ENCODE results near the gene M1AP.

The M1AP gene

DNA sequence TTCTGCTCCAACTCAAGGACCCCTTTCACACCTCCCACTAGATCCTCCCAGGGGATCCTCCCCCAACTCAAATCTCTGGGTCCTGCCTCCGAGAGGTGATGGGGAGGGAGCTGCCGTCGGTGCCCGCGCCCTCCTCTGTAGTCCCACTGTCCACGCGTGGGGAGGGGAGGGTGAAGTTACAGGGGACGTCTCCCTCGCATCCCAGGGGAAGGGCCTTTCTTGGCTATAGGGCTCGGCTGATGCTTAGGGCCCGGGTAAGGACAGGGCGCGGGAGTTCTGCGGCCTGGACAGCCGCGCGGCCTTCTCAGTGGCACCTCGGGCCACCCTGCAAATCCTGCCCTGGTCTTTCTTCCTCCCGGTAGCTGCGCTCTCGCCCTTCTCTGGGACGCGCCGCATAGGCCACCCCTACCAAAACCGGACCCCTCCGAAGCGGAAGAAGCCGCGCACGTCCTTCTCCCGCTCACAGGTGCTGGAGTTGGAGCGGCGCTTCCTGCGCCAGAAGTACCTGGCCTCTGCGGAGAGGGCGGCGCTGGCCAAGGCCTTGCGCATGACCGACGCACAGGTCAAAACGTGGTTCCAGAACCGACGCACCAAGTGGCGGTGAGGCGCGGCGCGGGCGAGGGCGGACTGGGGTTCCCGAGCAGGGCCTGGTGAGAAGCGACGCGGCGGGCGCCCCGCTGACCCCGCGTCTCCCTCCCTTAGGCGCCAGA is 132.7 kb downstream of the M1AP start:
- Histone ChIP-seq H3K23ac (ENCODE audit: low read depth, low read length, poor library complexity) (peak overlapping the region; percentile 82), H2BK5ac (ENCODE audit: low read length) (no peak overlapping the region), H3K79me1 (ENCODE audit: low read depth, low read length) (no peaks in the 10 kb centered on the region), H2BK120ac (ENCODE audit: low read depth, low read length) (no peak overlapping the region), H3K4me3 (ENCODE audit: low read length in 2 of 2) (peak overlapping the region in 1 of 2 donors; percentile 49), H3K18ac (ENCODE audit: low read length) (peak overlapping the region; percentile 40), H4K8ac (ENCODE audit: low read depth, low read length) (peak overlapping the region; percentile 75), H4K91ac (ENCODE audit: low read depth, low read length, poor library complexity) (no peak overlapping the region), H2BK15ac (ENCODE audit: low read length) (no peak overlapping the region), H3K9me3 (replicated peaks in 1 of 2; ENCODE audit: control insufficient read depth in 2 of 2, insufficient read depth in 1 of 2, low read depth in 1 of 2, low read length in 2 of 2) (peaks cover 5 to 10% of the 10 kb centered on the region in 2 donors), H3K4ac (ENCODE audit: low read length) (no peak overlapping the region), H2AFZ (ENCODE audit: low read length) (peak overlapping the region; percentile 88), H3K27me3 (ENCODE audit: control insufficient read depth in 3 of 3, insufficient read depth in 3 of 3, low read depth in 1 of 3, low read length in 3 of 3) (peaks cover 44 to 98% (median 93%) of the 10 kb centered on the region in 3 experiments), H3K4me1 (ENCODE audit: control insufficient read depth in 2 of 2, insufficient read depth in 1 of 2, low read depth in 1 of 2, low read length in 2 of 2) (peaks cover 2 to 4% of the 10 kb centered on the region in 2 donors), H3K14ac (ENCODE audit: low read length) (no peak overlapping the region), H3K36me3 (replicated peaks in 1 of 2; ENCODE audit: control insufficient read depth in 2 of 2, insufficient read depth in 2 of 2, low read length in 2 of 2) (no peaks in the 10 kb centered on the region), H2BK12ac (ENCODE audit: low read length) (peak overlapping the region; percentile 77), H3K27ac (replicated peaks; ENCODE audit: low read length) (no peak overlapping the region), H3K4me2 (ENCODE audit: insufficient read depth, low read length, poor library complexity, severe bottlenecking) (peak overlapping the region; percentile 44), H3K9ac (ENCODE audit: low read depth, low read length, poor library complexity) (peak overlapping the region; percentile 83), H2AK5ac (ENCODE audit: low read depth, low read length) (peak overlapping the region; percentile 48)
- DNase-seq (ENCODE audit: low spot score) = no peak
- WGBS, 2 donors (ENCODE audit: extremely low coverage in 2 of 2, insufficient read length in 2 of 2, insufficient replicate concordance in 1 of 2) = no CpG with 5 or more reads among the region's 60 CpGs

DNA sequence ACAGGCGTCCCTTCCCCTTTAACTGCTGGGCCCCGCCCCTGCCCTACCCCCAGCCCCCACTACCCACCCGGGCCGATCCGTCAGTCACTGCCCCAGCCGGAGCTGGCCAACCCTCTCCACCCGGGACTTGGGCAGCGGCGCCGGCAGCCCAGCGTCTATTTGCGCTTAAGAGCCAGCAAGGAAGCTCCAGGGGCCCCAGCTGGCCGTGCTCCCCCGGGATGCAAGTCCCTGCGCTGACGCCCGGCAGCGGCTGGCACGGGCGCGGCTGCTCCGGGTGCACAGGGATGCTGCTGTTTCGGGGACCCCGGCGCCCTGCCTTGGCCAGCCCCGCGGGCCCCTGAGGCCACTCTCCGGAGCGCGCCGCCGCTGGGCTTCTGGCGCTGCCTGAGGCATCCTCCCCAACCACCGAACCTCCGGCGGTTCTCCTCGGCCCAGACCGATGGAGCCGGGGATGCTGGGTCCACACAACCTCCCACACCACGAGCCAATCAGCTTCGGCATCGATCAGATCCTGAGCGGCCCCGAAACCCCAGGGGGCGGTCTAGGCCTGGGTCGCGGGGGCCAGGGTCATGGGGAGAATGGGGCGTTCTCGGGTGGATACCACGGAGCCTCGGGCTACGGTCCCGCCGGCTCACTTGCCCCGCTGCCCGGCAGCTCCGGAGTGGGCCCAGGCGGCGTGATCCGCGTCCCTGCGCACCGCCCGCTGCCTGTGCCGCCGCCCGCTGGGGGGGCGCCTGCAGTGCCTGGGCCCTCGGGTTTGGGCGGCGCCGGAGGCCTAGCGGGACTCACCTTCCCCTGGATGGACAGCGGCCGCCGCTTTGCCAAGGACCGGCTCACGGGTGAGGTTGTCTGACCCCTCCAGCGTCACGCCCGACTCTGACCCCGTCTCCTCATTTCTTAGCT is 133.5 kb downstream of the M1AP start, which contains the start of gene TLX2:
Gene TLX2 (plus strand): TSS at position 83 of the 903 bp plus-strand sequence. CDS start 357 bp downstream, at position 440.
- H3K4ac ChIP-seq (ENCODE audit: low read length) = no peak within 1 kb of the TSS
- no peak within 1 kb of the TSS for H3K14ac ChIP-seq (ENCODE audit: low read length)
- H3K23ac ChIP-seq (ENCODE audit: low read depth, low read length, poor library complexity) = peak within 1 kb of the TSS; percentile 82
- H3K9me3 ChIP-seq (replicated peaks in 1 of 2; ENCODE audit: control insufficient read depth in 2 of 2, insufficient read depth in 1 of 2, low read depth in 1 of 2, low read length in 2 of 2) = peaks cover 5 to 14% of the 10 kb centered on the region in 2 donors
- no peaks in the 10 kb centered on the region for H3K79me1 ChIP-seq (ENCODE audit: low read depth, low read length)
- H2BK12ac ChIP-seq (ENCODE audit: low read length) = peak within 1 kb of the TSS; percentile 46
- H2BK5ac ChIP-seq (ENCODE audit: low read length) = no peak within 1 kb of the TSS
- H3K9ac ChIP-seq (ENCODE audit: low read depth, low read length, poor library complexity) = peak within 1 kb of the TSS; percentile 35
- H3K36me3 ChIP-seq (replicated peaks in 1 of 2; ENCODE audit: control insufficient read depth in 2 of 2, insufficient read depth in 2 of 2, low read length in 2 of 2) = no peaks in the 10 kb centered on the region
- H2AK5ac ChIP-seq (ENCODE audit: low read depth, low read length) = peak within 1 kb of the TSS; percentile 57
- no peak for DNase-seq (ENCODE audit: low spot score)
- no peak within 1 kb of the TSS for H3K4me2 ChIP-seq (ENCODE audit: insufficient read depth, low read length, poor library complexity, severe bottlenecking)
- peak within 1 kb of the TSS; percentile 46 for H3K18ac ChIP-seq (ENCODE audit: low read length)
- peak within 1 kb of the TSS; percentile 88 for H2AFZ ChIP-seq (ENCODE audit: low read length)
- no peak within 1 kb of the TSS for H4K8ac ChIP-seq (ENCODE audit: low read depth, low read length)
- H3K4me1 ChIP-seq (ENCODE audit: control insufficient read depth in 2 of 2, insufficient read depth in 1 of 2, low read depth in 1 of 2, low read length in 2 of 2) = peaks cover 2 to 4% of the 10 kb centered on the region in 2 donors
- H3K4me3 ChIP-seq (ENCODE audit: low read length in 2 of 2) = peak within 1 kb of the TSS in 1 of 2 donors; percentile 42
- H2BK120ac ChIP-seq (ENCODE audit: low read depth, low read length) = no peak within 1 kb of the TSS
- no peak within 1 kb of the TSS for H4K91ac ChIP-seq (ENCODE audit: low read depth, low read length, poor library complexity)
- H3K27me3 ChIP-seq (ENCODE audit: control insufficient read depth in 3 of 3, insufficient read depth in 3 of 3, low read depth in 1 of 3, low read length in 3 of 3) = peaks cover 45 to 98% (median 95%) of the 10 kb centered on the region in 3 experiments
- peak within 1 kb of the TSS; percentile 35 for H2BK15ac ChIP-seq (ENCODE audit: low read length)
- no CpG with 5 or more reads among the region's 82 CpGs for WGBS, 2 donors (ENCODE audit: extremely low coverage in 2 of 2, insufficient read length in 2 of 2, insufficient replicate concordance in 1 of 2)
- no peak within 1 kb of the TSS for H3K27ac ChIP-seq (replicated peaks; ENCODE audit: low read length)

DNA sequence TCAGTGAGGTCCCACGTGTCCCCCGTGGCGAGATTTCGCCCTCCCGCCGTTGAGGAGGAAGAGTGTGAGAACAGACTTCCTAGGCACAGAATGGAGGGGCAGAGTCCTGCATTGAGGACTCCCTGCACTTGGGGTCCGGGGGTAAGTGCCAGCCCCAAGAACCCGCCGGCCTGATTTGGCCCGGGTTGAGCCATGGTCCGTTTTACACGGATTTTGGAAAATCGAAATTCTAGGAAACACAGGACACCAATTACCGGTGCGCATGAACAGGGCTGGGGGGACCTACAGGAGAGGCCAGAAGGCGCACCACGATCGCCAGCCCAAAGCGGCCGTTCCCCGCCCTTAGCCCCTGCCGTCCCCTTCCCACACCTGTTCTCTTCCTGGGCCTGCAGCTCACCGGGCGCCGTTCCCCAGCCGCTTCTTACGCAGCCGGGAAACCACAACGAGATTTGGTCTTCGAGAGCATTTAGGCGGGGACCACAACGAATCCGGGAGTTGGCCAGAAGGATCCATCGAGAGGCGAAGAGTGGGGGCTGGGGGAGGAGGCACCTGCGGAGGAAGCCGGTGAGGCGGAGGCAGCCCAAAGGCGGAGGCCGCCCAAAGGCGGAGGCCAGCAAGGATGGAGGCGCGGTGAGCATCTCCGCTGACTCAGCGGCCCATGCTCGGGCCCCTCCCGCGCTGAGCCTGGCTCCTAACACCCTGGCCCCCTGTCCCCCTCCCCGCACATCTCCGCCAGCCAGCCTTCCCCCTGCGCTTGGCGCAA is 134.3 kb downstream of the M1AP start:
- Histone ChIP-seq H3K9me3 (replicated peaks in 1 of 2; ENCODE audit: control insufficient read depth in 2 of 2, insufficient read depth in 1 of 2, low read depth in 1 of 2, low read length in 2 of 2) (peaks cover 5 to 14% of the 10 kb centered on the region in 2 donors), H3K4ac (ENCODE audit: low read length) (no peak overlapping the region), H4K91ac (ENCODE audit: low read depth, low read length, poor library complexity) (no peak overlapping the region), H3K4me2 (ENCODE audit: insufficient read depth, low read length, poor library complexity, severe bottlenecking) (no peak overlapping the region), H2AK5ac (ENCODE audit: low read depth, low read length) (no peak overlapping the region), H2BK120ac (ENCODE audit: low read depth, low read length) (no peak overlapping the region), H3K36me3 (replicated peaks in 1 of 2; ENCODE audit: control insufficient read depth in 2 of 2, insufficient read depth in 2 of 2, low read length in 2 of 2) (no peaks in the 10 kb centered on the region), H3K4me3 (ENCODE audit: low read length in 2 of 2) (no peak overlapping the region), H3K23ac (ENCODE audit: low read depth, low read length, poor library complexity) (peak overlapping the region; percentile 44), H3K27ac (replicated peaks; ENCODE audit: low read length) (no peak overlapping the region), H3K4me1 (ENCODE audit: control insufficient read depth in 2 of 2, insufficient read depth in 1 of 2, low read depth in 1 of 2, low read length in 2 of 2) (peaks cover 2 to 4% of the 10 kb centered on the region in 2 donors), H3K14ac (ENCODE audit: low read length) (no peak overlapping the region), H3K9ac (ENCODE audit: low read depth, low read length, poor library complexity) (no peak overlapping the region), H3K18ac (ENCODE audit: low read length) (peak overlapping the region; percentile 33), H4K8ac (ENCODE audit: low read depth, low read length) (no peak overlapping the region), H2BK5ac (ENCODE audit: low read length) (no peak overlapping the region), H2BK15ac (ENCODE audit: low read length) (peak overlapping the region; percentile 35), H2BK12ac (ENCODE audit: low read length) (no peak overlapping the region), H3K79me1 (ENCODE audit: low read depth, low read length) (no peaks in the 10 kb centered on the region), H2AFZ (ENCODE audit: low read length) (peak overlapping the region; percentile 71), H3K27me3 (ENCODE audit: control insufficient read depth in 3 of 3, insufficient read depth in 3 of 3, low read depth in 1 of 3, low read length in 3 of 3) (peaks cover 46 to 96% (median 92%) of the 10 kb centered on the region in 3 experiments)
- no peak for DNase-seq (ENCODE audit: low spot score)
- WGBS, 2 donors (ENCODE audit: extremely low coverage in 2 of 2, insufficient read length in 2 of 2, insufficient replicate concordance in 1 of 2) = no CpG with 5 or more reads among the region's 52 CpGs

Measured in neuronal stem cell (in vitro differentiated cells).